Embryonic facial prominence (tissue), 1 donor: Measurements from ENCODE around the gene TEC.

Experiments used
- DNase-seq: peaks from one replicate; pipeline ENCODE4 v3.0.0-alpha.2; 2016; ENCODE audit errors: extremely low spot score

The TEC gene

GRCh38 chr4:48269861-48270522 is 354 bp upstream of the TEC start:
- DNase-seq, result no peak

GRCh38 chr4:48267574-48267973 is 2.1 kb downstream of the TEC start:
- DNase-seq, result no peak

- no peak for DNase-seq
These were observed 2.9 kb downstream of the TEC start for GRCh38 chr4:48266781-48267180.

- DNase-seq, result no peak
These were observed 6.7 kb downstream of the TEC start for GRCh38 chr4:48262926-48263325.

- no peak for DNase-seq
These were observed 7.2 kb downstream of the TEC start for GRCh38 chr4:48262484-48262883.

GRCh38 chr4:48261281-48261680 is 8.4 kb downstream of the TEC start:
- DNase-seq, result no peak

- DNase-seq, result no peak
These were observed 9.9 kb downstream of the TEC start for GRCh38 chr4:48259748-48260147.

GRCh38 chr4:48258845-48259397 is 10.7 kb downstream of the TEC start:
- DNase-seq, result no peak

GRCh38 chr4:48255959-48256342 is 13.7 kb downstream of the TEC start:
- no peak for DNase-seq

GRCh38 chr4:48255072-48255958 is 14.3 kb downstream of the TEC start:
- DNase-seq, result no peak

- DNase-seq, result peak; percentile 47
These were observed 15.1 kb downstream of the TEC start for GRCh38 chr4:48254381-48255071.

- no peak for DNase-seq
These were observed 17.3 kb downstream of the TEC start for GRCh38 chr4:48252313-48252712.

GRCh38 chr4:48250980-48251379 is 18.7 kb downstream of the TEC start:
- DNase-seq, result no peak

GRCh38 chr4:48250343-48250742 is 19.3 kb downstream of the TEC start:
- no peak for DNase-seq

GRCh38 chr4:48249378-48249777 is 20.3 kb downstream of the TEC start:
- no peak for DNase-seq

GRCh38 chr4:48248559-48248953 is 21.1 kb downstream of the TEC start:
- no peak for DNase-seq

GRCh38 chr4:48247878-48248558 is 21.6 kb downstream of the TEC start:
- no peak for DNase-seq

GRCh38 chr4:48247142-48247877 is 22.3 kb downstream of the TEC start:
- DNase-seq, result no peak

GRCh38 chr4:48244665-48245064 is 25.0 kb downstream of the TEC start:
- no peak for DNase-seq

GRCh38 chr4:48243887-48244286 is 25.8 kb downstream of the TEC start:
- DNase-seq, result no peak

- no peak for DNase-seq
These were observed 26.2 kb downstream of the TEC start for GRCh38 chr4:48243429-48243828.
